HCT116 (cell line): ENCODE data around the gene SDF2L1. TPM values are rescaled to one million over a fixed set of nuclear protein-coding genes. Genes with fewer than 3 reads are reported as not detected.

Experiments used
- ATAC-seq: fragments of 200-7000 bp; cut with Tn5 transposase; 2 replicates; pipeline ENCODE4 v1.9.1; 2020; ENCODE audit warnings: mild to moderate bottlenecking, moderate library complexity
- BruUV-seq: library from RNA; stranded (reverse); fragments of 400-500 nt; replicated peaks from 2 replicates; lab custom pipeline; 2021; lab: Mats Ljungman, UMichigan
- CTCF ChIA-PET: fragments of 300-600 bp; sonication (Branson Sonifier 250); formaldehyde crosslinking; loops from one replicate; lab custom pipeline; 2021; ENCODE audit warnings: antibody characterized with exemption; lab: Charles Lee
- POLR2A ChIA-PET: fragments of 300-600, 350-600 bp; sonication (Branson Sonifier 250); formaldehyde crosslinking; loops from one replicate; lab custom pipeline; 2021; ENCODE audit warnings: antibody characterized with exemption; lab: Charles Lee
- RAD21 ChIA-PET, 2 experiments: fragments of 300-600 bp; sonication (Branson Sonifier 250); formaldehyde crosslinking; loops; one replicate each; lab custom pipeline; 2023; ENCODE audit warnings: low total read pairs in 2 of 2; ENCODE audit not compliant: uncharacterized antibody in 2 of 2, unreplicated experiment in 2 of 2, low non-redundant PET in 1 of 2; lab: Charles Lee
- DNase-seq: peaks from one replicate; pipeline ENCODE4 v3.0.0-alpha.2; 2010; ENCODE audit warnings: low read depth, low spot score
- H2AFZ ChIP-seq: fragments of 200-600 bp; shearing (Covaris generic), sonication (generic); 2 replicates; pipeline ENCODE4 v1.6.1; 2017; ENCODE audit warnings: low read depth, mixed run types, mixed read lengths, antibody characterized with exemption, low read length; ENCODE audit not compliant: poor library complexity, severe bottlenecking
- H3K27ac ChIP-seq: 2 replicates; pipeline ENCODE4 v1.5.1; 2012; ENCODE audit warnings: low read depth, low read length
- H3K27me3 ChIP-seq: fragments of 200-600 bp; sonication (generic); 2 replicates; pipeline ENCODE4 v1.6.1; 2016; ENCODE audit warnings: mixed run types, low read length, mixed read lengths; ENCODE audit not compliant: insufficient read depth
- H3K36me3 ChIP-seq, 2 experiments: fragments of 200-500 bp in 1 of 2; fragments of 200-600 bp in 1 of 2; sonication (Bioruptor generic) in 1 of 2; sonication (generic) in 1 of 2; 2 replicates each; pipeline versions ENCODE4 v1.5.1 to v1.6.1; 2014 to 2016; ENCODE audit warnings: low read length in 2 of 2, inconsistent platforms in 1 of 2, mixed read lengths in 1 of 2, mixed run types in 1 of 2; ENCODE audit not compliant: insufficient read depth in 2 of 2, control insufficient read depth in 1 of 2
- H3K4me1 ChIP-seq, 2 experiments: fragments of 200-600 bp in 1 of 2; sonication (generic) in 1 of 2; 2 replicates each; pipeline versions ENCODE4 v1.5.1 to v1.6.1; 2012 to 2017; ENCODE audit warnings: low read length in 2 of 2, inconsistent platforms in 1 of 2, mild to moderate bottlenecking in 1 of 2, mixed read lengths in 1 of 2, mixed run types in 1 of 2, moderate library complexity in 1 of 2; ENCODE audit not compliant: insufficient read depth in 2 of 2, control insufficient read depth in 1 of 2
- H3K4me2 ChIP-seq: fragments of 200-600 bp; sonication (generic); 2 replicates; pipeline ENCODE4 v1.6.1; 2017; ENCODE audit warnings: mixed run types, low read length, mixed read lengths
- H3K4me3 ChIP-seq, 2 experiments: fragments of 200-600 bp in 1 of 2; sonication (generic) in 1 of 2; replicated peaks in 1 of 2; 2 replicates each; pipeline ENCODE4 v1.5.1; 2011 to 2016; ENCODE audit warnings: low read length in 2 of 2, control low read depth in 1 of 2, low read depth in 1 of 2, mild to moderate bottlenecking in 1 of 2, mixed read lengths in 1 of 2, mixed run types in 1 of 2
- H3K79me2 ChIP-seq: fragments of 200-600 bp; sonication (generic); 2 replicates; pipeline ENCODE4 v1.6.1; 2017; ENCODE audit warnings: mild to moderate bottlenecking, mixed run types, low read length, moderate library complexity, mixed read lengths; ENCODE audit not compliant: insufficient read depth
- H3K9ac ChIP-seq: fragments of 200-600 bp; sonication (generic); 2 replicates; pipeline ENCODE4 v1.6.1; 2016; ENCODE audit warnings: low read length, mixed read lengths
- H3K9me2 ChIP-seq: fragments of 200-600 bp; sonication (generic), shearing (Covaris generic); 2 replicates; pipeline ENCODE4 v1.6.1; 2017; ENCODE audit warnings: mixed run types, mild to moderate bottlenecking, moderate library complexity; ENCODE audit not compliant: insufficient read depth
- H3K9me3 ChIP-seq, 2 experiments: fragments of 200-500 bp in 1 of 2; fragments of 200-600 bp in 1 of 2; sonication (Bioruptor generic) in 1 of 2; sonication (generic) in 1 of 2; 2 replicates each; pipeline ENCODE4 v1.6.1; 2014 to 2017; ENCODE audit warnings: low read length in 2 of 2, mixed read lengths in 2 of 2, inconsistent platforms in 1 of 2, low read depth in 1 of 2, mild to moderate bottlenecking in 1 of 2, mixed run types in 1 of 2, moderate library complexity in 1 of 2; ENCODE audit not compliant: control insufficient read depth in 1 of 2, insufficient read depth in 1 of 2
- H4K20me1 ChIP-seq: fragments of 200-600 bp; sonication (generic), shearing (Covaris generic); 2 replicates; pipeline ENCODE4 v1.6.1; 2017; ENCODE audit warnings: mixed run types, mild to moderate bottlenecking, moderate library complexity; ENCODE audit not compliant: insufficient read depth
- ATF3 ChIP-seq: IDR thresholded peaks from 2 replicates; pipeline ENCODE4 v1.6.1; 2012
- EZH2phosphoT487 ChIP-seq: fragments of 200-600 bp; IDR thresholded peaks from 2 replicates; pipeline ENCODE4 v1.6.1; 2018; ENCODE audit warnings: antibody characterized with exemption, borderline replicate concordance
- FOSL1 ChIP-seq: IDR thresholded peaks from 2 replicates; pipeline ENCODE4 v1.6.1; 2012; ENCODE audit warnings: low read depth
- JUND ChIP-seq: IDR thresholded peaks from 2 replicates; pipeline ENCODE4 v1.6.1; 2012
- POLR2A ChIP-seq: IDR thresholded peaks from 2 replicates; pipeline ENCODE4 v1.7.0; 2011; ENCODE audit warnings: borderline replicate concordance; ENCODE audit not compliant: insufficient read depth, insufficient read length; ENCODE audit errors: extremely low read depth
- POLR2AphosphoS5 ChIP-seq: IDR thresholded peaks from 2 replicates; pipeline ENCODE4 v1.6.1; 2011; ENCODE audit warnings: mild to moderate bottlenecking, low read depth, low read length, moderate library complexity
- RAD21 ChIP-seq: IDR thresholded peaks from 2 replicates; pipeline ENCODE4 v1.6.1; 2012; ENCODE audit warnings: low read depth, mild to moderate bottlenecking
- REST ChIP-seq: IDR thresholded peaks from 2 replicates; pipeline ENCODE4 v1.6.1; 2012; ENCODE audit warnings: low read depth
- SP1 ChIP-seq: IDR thresholded peaks from 2 replicates; pipeline ENCODE4 v1.6.1; 2012; ENCODE audit warnings: low read depth
- SRF ChIP-seq: IDR thresholded peaks from 2 replicates; pipeline ENCODE4 v1.6.1; 2012; ENCODE audit warnings: low read depth
- TCF7L2 ChIP-seq: IDR thresholded peaks from 2 replicates; pipeline ENCODE4 v1.7.0; 2011; ENCODE audit warnings: borderline replicate concordance, inconsistent platforms; ENCODE audit not compliant: insufficient read depth, insufficient read length; ENCODE audit errors: extremely low read depth
- intact Hi-C: fragments of 100-400 bp; cut with micrococcal nuclease; formaldehyde crosslinking; loops from 2 replicates; pipeline ENCODE4 v1.10.0; 2022
- total RNA-seq: library from RNA; stranded (reverse); gene quantifications from one replicate; pipeline ENCODE4 v1.2.1, GENCODE V29; 2021; ENCODE audit not compliant: unreplicated experiment

The SDF2L1 gene
- total RNA-seq, 1 experiment from 2014 or later: 86.2 TPM

GRCh38 chr22:21657360-21658032 is 15.4 kb downstream of the SDF2L1 start (continued):
- TF ChIP-seq REST: no peak
- no peak for TF ChIP-seq EZH2phosphoT487
- TF ChIP-seq FOSL1: no peak
- TF ChIP-seq TCF7L2: no peak
- no peak; the same call in 1 of the 2 replicates for TF ChIP-seq SP1
- TF ChIP-seq SRF: no peak
- TF ChIP-seq POLR2A: peak; percentile 64
- TF ChIP-seq POLR2AphosphoS5: peak; percentile 81
- no peak for TF ChIP-seq JUND
- no peak for TF ChIP-seq RAD21
- TF ChIP-seq, all 23 proteins: peak for 6

GRCh38 chr22:21659864-21660525 is 17.9 kb downstream of the SDF2L1 start:
- no peaks in the 10 kb centered on the region for H4K20me1 ChIP-seq
- intact Hi-C loops: no loop called here
- RAD21 ChIA-PET: no interaction called here
- H3K4me3 ChIP-seq: no peak overlapping the region
- H3K4me1 ChIP-seq: peaks cover 4 to 20% of the 10 kb centered on the region in 2 experiments; a peak in 3 of 4 replicates
- no peaks in the 10 kb centered on the region for H3K9me3 ChIP-seq
- H2AFZ ChIP-seq: no peak overlapping the region
- no TSS peak for BruUV-seq
- H3K27me3 ChIP-seq: no peaks in the 10 kb centered on the region
- H3K36me3 ChIP-seq: no peaks in the 10 kb centered on the region
- H3K9me2 ChIP-seq: no peaks in the 10 kb centered on the region
- POLR2A ChIA-PET: no interaction called here
- ATAC-seq: no peak
- H3K27ac ChIP-seq: no peak overlapping the region
- CTCF ChIA-PET: interaction anchor here (1.0 kb wide), 1 partner anchor 17 kb away, joined by 4 read pairs; no protein-coding TSS in a partner anchor
- H3K4me2 ChIP-seq: no peak overlapping the region
- no peaks in the 10 kb centered on the region for H3K79me2 ChIP-seq
- TF ChIP-seq POLR2AphosphoS5 (no peak), ATF3 (no peak), EZH2phosphoT487 (no peak), FOSL1 (no peak), POLR2A (peak; percentile 17)
- no peak overlapping the region for H3K9ac ChIP-seq
- DNase-seq: no peak
